GM19372 (cell line): Measurements from ENCODE around the gene HMCN2.

Experiments used
- ATAC-seq: cut with Tn5 transposase; IDR thresholded peaks from one replicate; pipeline ENCODE4 v1.9.1; 2021; ENCODE audit warnings: mild to moderate bottlenecking, low read depth, moderate library complexity; ENCODE audit not compliant: unreplicated experiment

HMCN2 gene

DNA sequence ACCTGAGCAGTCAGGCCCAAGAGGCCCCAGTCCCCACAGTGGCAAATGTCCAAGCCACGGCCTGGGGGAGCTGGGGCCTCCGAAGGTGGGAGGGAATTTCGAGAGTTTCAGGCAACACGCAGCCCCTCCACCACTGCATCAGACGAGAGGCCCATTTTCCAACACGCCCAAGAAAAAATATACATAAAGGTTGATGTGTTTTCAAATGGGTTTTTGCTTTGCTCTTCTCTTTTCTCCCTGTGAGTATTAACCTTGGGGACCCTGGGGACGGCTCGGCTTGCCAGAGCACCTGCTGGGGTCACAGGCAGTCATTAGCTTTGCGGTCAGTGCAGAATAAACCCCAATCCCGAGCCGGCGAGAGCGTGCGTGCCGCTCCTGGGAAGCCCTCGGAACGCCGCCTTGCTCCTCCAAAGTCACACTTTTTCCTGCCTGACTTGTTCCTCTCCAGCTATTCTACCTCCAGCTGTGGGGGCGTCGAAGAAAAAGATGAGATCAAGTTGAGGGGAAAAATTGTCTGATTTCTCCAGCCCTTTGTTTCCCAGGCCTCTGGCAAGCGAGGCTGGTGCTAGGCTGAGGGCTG, 210.7 kb downstream of the HMCN2 start:
- ATAC-seq = no peak

DNA sequence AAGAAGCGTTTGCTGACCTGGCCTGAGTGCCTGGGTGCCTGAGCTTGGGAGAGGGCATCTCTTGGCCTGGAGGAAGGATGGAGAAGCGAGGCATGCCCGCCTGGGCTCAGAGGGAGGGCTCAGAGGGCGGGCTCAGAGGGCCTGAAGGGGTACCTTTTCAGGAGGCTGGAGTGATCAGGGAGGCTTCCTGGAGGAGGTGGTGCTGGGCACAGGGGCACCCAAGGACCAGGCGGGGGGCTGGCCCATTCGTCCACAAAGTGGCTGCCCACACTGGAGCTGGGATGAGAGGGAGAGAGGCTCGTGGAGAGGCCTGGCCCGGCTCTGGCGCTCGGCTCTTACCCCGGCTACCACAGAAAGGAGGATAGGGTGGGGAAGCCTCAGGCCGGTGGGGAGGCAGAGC, 212.0 kb downstream of the HMCN2 start:
- no peak for ATAC-seq

DNA sequence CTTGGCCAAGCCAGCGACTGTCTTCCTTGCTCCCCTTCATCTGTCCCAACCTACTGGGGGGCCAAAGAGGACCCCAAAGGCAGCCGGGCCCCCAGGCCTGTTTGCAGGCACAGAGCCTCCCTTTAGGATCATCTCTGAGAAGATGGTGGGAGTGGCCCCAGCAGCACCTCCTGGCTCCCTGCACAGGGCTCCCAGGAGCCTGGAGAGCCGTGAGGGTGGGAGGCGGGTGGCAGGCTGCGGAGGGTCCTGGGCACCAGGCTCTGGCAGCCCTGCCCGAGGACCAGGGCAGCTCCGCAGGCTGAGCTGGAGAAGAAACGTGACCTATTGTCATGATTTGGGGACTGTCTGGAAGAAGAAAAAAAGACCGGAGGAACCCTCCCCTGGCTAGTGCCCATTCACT, 212.6 kb downstream of the HMCN2 start:
- ATAC-seq = no peak

DNA sequence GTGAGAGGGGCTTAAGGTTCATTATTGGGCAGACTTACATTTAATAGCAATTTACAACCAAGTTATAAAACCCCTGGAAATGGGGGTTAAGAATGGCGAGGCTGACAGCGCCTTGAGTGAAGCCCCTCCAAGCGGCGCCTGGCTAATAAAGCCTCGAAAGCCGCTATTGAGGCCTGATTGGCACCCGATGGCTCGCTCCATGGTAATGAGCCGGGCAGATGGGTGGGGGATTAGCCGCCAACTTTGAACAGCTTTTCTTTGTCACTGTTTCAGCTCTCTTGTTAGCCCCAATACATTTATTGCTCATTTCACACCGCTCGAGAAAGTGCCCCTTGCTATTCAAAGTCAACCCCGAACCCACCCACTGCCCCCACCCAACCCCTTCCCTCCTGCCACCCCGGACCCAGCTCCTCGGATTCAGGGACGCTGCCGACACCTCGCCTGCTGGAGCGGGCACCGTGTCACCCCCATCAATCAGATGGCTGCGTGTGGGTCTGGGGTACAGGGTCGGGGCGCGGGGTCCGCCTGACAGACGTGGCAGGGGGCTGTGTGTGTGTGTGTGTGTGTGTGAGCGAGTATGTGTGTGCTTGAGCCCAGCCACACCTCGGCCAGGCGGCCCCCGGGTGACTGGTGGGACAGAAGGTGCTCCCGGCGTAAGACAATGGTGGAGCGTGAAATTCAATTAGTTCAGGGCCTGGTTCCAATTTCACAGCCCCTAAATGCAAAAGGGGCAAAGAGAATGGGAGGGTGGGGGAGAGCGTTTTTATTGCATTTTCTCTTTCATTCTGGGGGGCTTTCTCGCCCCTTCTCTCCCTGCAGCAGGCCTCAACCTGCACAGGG, 213.4 kb downstream of the HMCN2 start:
- no peak for ATAC-seq

DNA sequence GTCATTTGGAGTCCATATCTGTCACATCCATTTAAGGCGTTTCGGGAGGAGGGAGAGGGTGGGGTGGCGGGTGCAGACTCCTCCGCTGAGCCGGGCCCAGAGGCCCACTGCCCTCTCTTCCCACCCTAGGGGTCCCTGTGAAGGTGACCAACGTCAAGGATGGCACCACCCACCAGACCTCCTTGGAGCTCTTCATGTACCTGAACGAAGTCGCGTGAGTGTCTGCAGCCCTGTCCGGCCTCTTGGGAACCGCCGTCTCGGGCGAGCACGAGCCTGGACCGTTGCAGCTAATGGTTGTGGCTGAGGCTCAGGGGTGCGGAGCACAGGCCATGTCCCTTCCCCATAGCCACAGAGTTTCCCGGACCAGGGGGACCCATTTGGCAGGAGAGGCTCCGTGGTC, 214.0 kb downstream of the HMCN2 start:
- no peak for ATAC-seq

DNA sequence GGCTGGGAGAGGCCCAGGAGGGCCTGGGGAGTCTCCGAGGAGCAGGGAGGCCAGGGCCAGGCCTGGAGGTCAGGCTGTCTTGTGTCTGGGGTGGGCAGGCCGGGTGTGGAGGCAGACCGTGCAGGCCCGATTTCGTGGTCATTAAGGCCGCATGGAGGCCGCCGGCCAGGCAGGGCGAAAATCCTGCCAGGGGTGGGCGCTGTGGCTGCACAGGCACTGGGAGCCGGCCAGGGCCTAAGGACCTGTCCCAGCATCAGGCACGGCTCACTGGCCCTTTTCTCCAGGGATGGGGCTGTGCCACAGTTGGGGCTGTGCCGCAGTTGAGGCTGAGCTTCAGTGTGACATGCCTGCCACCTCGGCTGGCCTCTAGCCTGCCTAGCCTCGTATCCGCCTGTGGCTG, 215.1 kb downstream of the HMCN2 start:
- no peak for ATAC-seq

DNA sequence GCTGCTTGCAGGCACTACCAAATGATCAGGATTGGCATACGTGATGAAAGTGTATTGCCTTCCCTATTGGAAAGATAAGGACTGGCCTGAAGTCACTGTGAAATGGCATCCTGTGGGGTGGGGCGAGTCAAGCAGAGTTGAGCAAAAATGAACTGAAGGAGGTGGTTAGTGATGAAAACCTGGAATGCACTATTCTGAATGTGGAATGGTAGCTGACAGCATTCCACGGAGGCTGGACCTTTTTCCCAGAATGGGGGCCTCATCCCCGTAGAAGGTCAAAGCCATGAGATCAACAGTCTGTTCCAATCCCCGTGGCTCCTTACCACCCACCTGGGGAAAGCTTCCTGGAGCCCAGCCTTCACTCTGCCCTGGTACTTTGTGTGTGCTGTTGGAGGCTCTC, 216.9 kb downstream of the HMCN2 start:
- ATAC-seq = no peak

DNA sequence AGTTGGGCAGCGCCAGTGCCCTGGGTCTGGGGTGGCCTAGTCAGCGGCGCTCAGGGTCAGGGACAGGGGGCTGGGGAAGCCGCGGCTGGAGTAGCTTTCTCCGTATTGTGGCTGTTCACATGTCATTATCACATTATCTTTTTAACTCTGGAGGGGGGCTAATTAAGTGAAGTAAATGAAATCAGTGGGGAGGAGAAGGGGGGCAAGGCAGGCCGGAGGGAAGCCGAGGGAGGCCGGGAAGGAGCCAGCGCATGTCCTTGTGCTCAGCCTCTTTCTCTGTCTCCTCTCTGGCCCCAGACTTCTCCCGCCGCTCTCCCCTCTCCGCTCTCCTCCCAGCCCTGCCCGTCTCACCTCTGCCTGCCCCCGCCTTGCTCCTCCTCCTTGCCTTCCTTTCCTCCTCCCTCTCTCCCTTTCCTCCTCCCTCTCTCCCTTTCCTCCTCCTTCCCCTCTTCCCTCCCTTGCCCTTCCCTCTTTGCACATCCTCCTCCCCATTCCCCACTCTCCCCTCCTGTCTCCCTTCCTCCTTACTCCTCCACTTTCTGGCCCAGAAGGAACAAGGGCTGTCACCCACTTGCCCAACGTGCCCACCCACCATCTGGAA, 217.9 kb downstream of the HMCN2 start:
- ATAC-seq = no peak
